GM12878 (cell line): ENCODE measurements around the gene STXBP4.

Experiments used
- EZH2 ChIP-seq: IDR thresholded peaks from 2 replicates; pipeline ENCODE4 v1.6.1; 2012; ENCODE audit warnings: low read depth, mild to moderate bottlenecking, control low read depth, inconsistent platforms, low read length, borderline replicate concordance; ENCODE audit not compliant: control insufficient read depth
- POLR2A ChIP-seq: IDR thresholded peaks from 2 replicates; pipeline ENCODE4 v1.6.1; 2011; ENCODE audit warnings: low read depth, mild to moderate bottlenecking, low read length
- TF ChIP-seq, protein P1 (sequence below), 3 experiments: IDR thresholded peaks in 2 of 3; conservative IDR thresholded peaks in 1 of 3; 2 replicates each; pipeline ENCODE4 v1.5.1; 2011; ENCODE audit warnings: low read depth in 3 of 3, low read length in 3 of 3, mild to moderate bottlenecking in 3 of 3, control low read depth in 2 of 3, moderate library complexity in 2 of 3, inconsistent platforms in 1 of 3, mixed read lengths in 1 of 3; ENCODE audit not compliant: control insufficient read depth in 2 of 3, insufficient read depth in 1 of 3; ENCODE audit errors: extremely low read depth in 1 of 3

DNA sequence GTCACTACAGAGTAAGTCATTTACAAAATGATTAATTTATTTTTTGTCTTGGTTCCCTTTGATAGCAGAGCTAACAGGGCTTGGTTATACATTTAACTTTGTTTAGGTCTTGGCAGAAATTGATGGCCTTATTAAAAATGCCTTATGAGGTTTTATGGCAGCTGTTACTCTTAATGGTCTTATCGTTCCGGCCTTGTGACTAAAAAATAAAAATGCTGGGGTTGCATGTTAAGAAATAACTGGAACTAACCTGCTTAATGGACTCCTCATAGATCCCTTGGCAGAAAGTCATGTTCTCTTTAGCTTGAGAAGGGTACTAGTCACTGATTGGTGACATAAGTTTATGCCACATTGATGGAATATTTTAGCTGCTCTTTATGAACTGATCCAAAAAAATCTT is 18.4 kb upstream of the STXBP4 start:
- TF ChIP-seq POLR2A (no peak), EZH2 (no peak)
- TF ChIP-seq, protein P1, sequence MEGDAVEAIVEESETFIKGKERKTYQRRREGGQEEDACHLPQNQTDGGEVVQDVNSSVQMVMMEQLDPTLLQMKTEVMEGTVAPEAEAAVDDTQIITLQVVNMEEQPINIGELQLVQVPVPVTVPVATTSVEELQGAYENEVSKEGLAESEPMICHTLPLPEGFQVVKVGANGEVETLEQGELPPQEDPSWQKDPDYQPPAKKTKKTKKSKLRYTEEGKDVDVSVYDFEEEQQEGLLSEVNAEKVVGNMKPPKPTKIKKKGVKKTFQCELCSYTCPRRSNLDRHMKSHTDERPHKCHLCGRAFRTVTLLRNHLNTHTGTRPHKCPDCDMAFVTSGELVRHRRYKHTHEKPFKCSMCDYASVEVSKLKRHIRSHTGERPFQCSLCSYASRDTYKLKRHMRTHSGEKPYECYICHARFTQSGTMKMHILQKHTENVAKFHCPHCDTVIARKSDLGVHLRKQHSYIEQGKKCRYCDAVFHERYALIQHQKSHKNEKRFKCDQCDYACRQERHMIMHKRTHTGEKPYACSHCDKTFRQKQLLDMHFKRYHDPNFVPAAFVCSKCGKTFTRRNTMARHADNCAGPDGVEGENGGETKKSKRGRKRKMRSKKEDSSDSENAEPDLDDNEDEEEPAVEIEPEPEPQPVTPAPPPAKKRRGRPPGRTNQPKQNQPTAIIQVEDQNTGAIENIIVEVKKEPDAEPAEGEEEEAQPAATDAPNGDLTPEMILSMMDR (IDR thresholded peaks at IDR 0.05 in 2 of 3, conservative IDR thresholded peaks at IDR 0.05 in 1 of 3; ENCODE audit: control insufficient read depth in 2 of 3, extremely low read depth in 1 of 3, insufficient read depth in 1 of 3, low read depth in 3 of 3, low read length in 3 of 3), result no peak
